Natural killer cell (primary cell): ENCODE measurements around the gene TSR2. TPM values are rescaled to one million over a fixed set of nuclear protein-coding genes. Genes with fewer than 3 reads are reported as not detected.

Source experiments
- ATAC-seq, 3 donors: fragments of 150-1000 bp in 2 of 3; fragments of 200-7000 bp in 1 of 3; cut with Tn5 transposase; 1 replicate in 1 of 3; 2 replicates in 2 of 3; pipeline ENCODE4 v1.10.0; 2021; ENCODE audit warnings: mild to moderate bottlenecking in 2 of 3, moderate library complexity in 2 of 3
- DNase-seq, 2 donors: peaks; one replicate each; pipeline versions ENCODE4 v3.0.0 to v3.0.0-alpha.2; 2013 to 2021; ENCODE audit warnings: mixed read lengths in 1 of 2
- H3K27ac ChIP-seq: one replicate; pipeline ENCODE4 v1.5.1; 2013; ENCODE audit warnings: mild to moderate bottlenecking, low read length
- H3K27me3 ChIP-seq: one replicate; pipeline ENCODE4 v1.6.1; 2013; ENCODE audit warnings: low read length; ENCODE audit not compliant: control insufficient read depth, insufficient read depth
- H3K36me3 ChIP-seq: one replicate; pipeline ENCODE4 v1.6.1; 2013; ENCODE audit warnings: low read length; ENCODE audit not compliant: control insufficient read depth, insufficient read depth
- H3K4me1 ChIP-seq: one replicate; pipeline ENCODE4 v1.6.1; 2013; ENCODE audit warnings: low read length; ENCODE audit not compliant: control insufficient read depth, insufficient read depth
- H3K4me3 ChIP-seq: one replicate; pipeline ENCODE4 v1.5.1; 2013; ENCODE audit warnings: low read length
- H3K9me3 ChIP-seq: one replicate; pipeline ENCODE4 v1.6.1; 2013; ENCODE audit warnings: low read length; ENCODE audit not compliant: control insufficient read depth, insufficient read depth
- H3K27ac Mint-ChIP-seq, 2 donors: one replicate each; pipeline ENCODE4 v1.8.0; 2022; ENCODE audit warnings: mild to moderate bottlenecking in 2 of 2, mixed read lengths in 2 of 2, moderate library complexity in 1 of 2
- H3K27me3 Mint-ChIP-seq, 2 donors: one replicate each; pipeline ENCODE4 v1.8.0; 2022; ENCODE audit warnings: low read depth in 2 of 2, mixed read lengths in 2 of 2
- H3K36me3 Mint-ChIP-seq: one replicate; pipeline ENCODE4 v1.8.0; 2022; ENCODE audit warnings: mixed read lengths
- H3K4me1 Mint-ChIP-seq, 2 donors: one replicate each; pipeline ENCODE4 v1.8.0; 2022; ENCODE audit warnings: mixed read lengths in 2 of 2
- H3K4me3 Mint-ChIP-seq: one replicate; pipeline ENCODE4 v1.8.0; 2022; ENCODE audit warnings: mild to moderate bottlenecking, moderate library complexity, mixed read lengths
- H3K9me3 Mint-ChIP-seq, 2 donors: one replicate each; pipeline ENCODE4 v1.8.0; 2022; ENCODE audit warnings: mixed read lengths in 2 of 2
- WGBS: methylation state at CpG from one replicate; pipeline ENCODE4 v1.1.7; 2013; ENCODE audit warnings: missing lambda C conversion rate; ENCODE audit not compliant: insufficient coverage; 5-methylcytosine and 5-hydroxymethylcytosine counted together
- intact Hi-C: fragments of 100-400 bp; cut with micrococcal nuclease; formaldehyde crosslinking; loops from one replicate; pipeline ENCODE4 v1.14.2; 2022
- total RNA-seq, 4 donors: library from RNA; stranded (reverse); fragments of 120-200 nt in 1 of 4; gene quantifications; one replicate each; pipeline versions ENCODE4 v1.2.3 to v1.2.4, GENCODE V29; 2013 to 2022
- TF ChIP-seq, protein P1 (sequence below): fragments of 200-600 bp; IDR thresholded peaks from one replicate; pipeline ENCODE4 v1.8.0; 2022; ENCODE audit warnings: antibody characterized with exemption

Gene TSR2, protein sequence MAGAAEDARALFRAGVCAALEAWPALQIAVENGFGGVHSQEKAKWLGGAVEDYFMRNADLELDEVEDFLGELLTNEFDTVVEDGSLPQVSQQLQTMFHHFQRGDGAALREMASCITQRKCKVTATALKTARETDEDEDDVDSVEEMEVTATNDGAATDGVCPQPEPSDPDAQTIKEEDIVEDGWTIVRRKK
- 10 to 100 TPM; 39.0 to 40.4 (median 40.0) TPM for total RNA-seq
- 32.0 TPM for total RNA-seq (2013)

DNA sequence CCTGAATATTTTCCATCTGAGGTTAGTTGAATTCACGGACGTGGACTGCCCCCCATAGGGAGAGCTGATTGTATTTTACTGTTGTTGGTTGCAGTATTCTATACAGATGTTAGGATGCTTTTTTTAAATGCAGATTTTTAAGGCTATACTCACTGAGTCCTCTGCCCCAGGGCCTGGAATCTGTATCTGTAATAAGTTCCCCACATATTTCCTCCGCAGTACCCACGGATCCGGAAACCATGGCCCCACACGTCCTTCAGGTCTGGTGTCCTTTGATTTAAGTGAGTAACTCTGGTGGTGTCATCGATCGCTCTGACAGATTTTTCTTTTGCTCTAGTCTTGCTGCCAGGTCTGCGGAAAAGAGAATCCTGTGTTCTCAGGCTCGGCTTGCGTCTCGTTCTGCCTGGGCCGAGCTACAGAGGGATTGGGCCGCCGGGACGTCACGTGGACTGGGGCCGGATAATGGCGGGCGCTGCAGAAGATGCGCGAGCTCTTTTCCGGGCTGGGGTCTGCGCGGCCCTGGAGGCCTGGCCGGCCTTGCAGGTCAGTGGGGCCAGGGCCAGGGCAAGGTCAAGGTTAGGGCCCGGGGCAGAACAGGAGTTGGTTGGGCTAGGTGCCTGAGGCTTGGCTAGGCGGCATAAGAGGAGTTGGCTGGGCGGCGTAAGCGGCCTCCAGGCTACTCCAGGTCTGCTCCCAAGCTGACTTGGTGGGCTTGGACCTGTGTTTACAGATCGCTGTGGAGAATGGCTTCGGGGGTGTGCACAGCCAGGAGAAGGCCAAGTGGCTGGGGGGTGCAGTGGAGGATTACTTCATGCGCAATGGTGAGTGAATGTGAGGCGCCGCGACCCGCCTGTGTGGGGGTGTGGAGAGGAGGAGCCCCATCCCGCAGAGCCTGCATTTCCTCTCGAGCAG is at the start of gene TSR2:
Gene TSR2, plus strand, starts transcription at position 445 of the 912 bp plus-strand sequence. Its CDS starts 18 bp downstream, at position 463.
- peak; percentile 95 to 99 (median 97) for ATAC-seq
- H3K27me3 Mint-ChIP-seq = peaks cover 3 to 16% of the 10 kb centered on the region in 2 donors

DNA sequence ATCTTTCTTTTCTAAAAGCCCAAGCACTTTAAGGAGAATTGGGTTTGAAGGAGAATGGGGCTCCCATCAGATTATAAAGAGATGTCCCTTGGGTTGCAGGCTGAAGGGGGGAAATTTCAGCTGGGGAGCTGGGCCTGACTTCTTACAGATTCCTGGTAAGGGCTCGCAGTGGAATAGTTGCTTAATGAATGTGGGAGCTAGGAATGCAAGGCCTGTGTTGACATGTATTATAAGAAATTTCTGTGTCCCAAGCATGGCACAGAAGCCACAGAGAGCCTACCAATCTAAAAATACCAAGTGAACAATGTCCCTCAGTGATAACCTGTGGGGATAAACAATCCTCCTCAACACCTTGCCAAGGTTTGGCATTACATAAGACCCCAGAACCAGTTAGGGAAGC is 43.1 kb upstream of the TSR2 start:
- Mint-ChIP-seq H3K9me3 (no peaks in the 10 kb centered on the region), H3K36me3 (no peaks in the 10 kb centered on the region), H3K4me3 (no peak overlapping the region), H3K27me3 (peaks cover 8 to 9% of the 10 kb centered on the region in 2 donors), H3K4me1 (no peaks in the 10 kb centered on the region), H3K27ac (no peak overlapping the region)
- Histone ChIP-seq H3K27ac (no peak overlapping the region), H3K36me3 (no peaks in the 10 kb centered on the region), H3K4me1 (no peaks in the 10 kb centered on the region), H3K9me3 (no peaks in the 10 kb centered on the region), H3K27me3 (no peaks in the 10 kb centered on the region), H3K4me3 (no peak overlapping the region)
- DNase-seq (no peak), ATAC-seq (no peak)
- intact Hi-C loops = no loop called here
- TF ChIP-seq, protein P1, sequence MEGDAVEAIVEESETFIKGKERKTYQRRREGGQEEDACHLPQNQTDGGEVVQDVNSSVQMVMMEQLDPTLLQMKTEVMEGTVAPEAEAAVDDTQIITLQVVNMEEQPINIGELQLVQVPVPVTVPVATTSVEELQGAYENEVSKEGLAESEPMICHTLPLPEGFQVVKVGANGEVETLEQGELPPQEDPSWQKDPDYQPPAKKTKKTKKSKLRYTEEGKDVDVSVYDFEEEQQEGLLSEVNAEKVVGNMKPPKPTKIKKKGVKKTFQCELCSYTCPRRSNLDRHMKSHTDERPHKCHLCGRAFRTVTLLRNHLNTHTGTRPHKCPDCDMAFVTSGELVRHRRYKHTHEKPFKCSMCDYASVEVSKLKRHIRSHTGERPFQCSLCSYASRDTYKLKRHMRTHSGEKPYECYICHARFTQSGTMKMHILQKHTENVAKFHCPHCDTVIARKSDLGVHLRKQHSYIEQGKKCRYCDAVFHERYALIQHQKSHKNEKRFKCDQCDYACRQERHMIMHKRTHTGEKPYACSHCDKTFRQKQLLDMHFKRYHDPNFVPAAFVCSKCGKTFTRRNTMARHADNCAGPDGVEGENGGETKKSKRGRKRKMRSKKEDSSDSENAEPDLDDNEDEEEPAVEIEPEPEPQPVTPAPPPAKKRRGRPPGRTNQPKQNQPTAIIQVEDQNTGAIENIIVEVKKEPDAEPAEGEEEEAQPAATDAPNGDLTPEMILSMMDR = no peak
- 90% methylated on average over 1 of the region's 1 CpG for WGBS

More for the DNA sequence above, at the start of gene TSR2:
- Histone ChIP-seq H3K9me3 (no peaks in the 10 kb centered on the region), H3K36me3 (peaks cover 5% of the 10 kb centered on the region), H3K27ac (peak within 1 kb of the TSS; percentile 73), H3K4me3 (peak within 1 kb of the TSS; percentile 99), H3K27me3 (no peaks in the 10 kb centered on the region), H3K4me1 (peaks cover 20% of the 10 kb centered on the region)
- intact Hi-C loops = loop anchor here (1.0 to 10.0 kb wide), 4 partner anchors 85 to 721 kb away; partner anchors contain the start of gene PHF8
- Mint-ChIP-seq H3K36me3 (no peaks in the 10 kb centered on the region), H3K4me3 (peak within 1 kb of the TSS; percentile 99), H3K9me3 (no peaks in the 10 kb centered on the region), H3K27ac (peak within 1 kb of the TSS; percentile 87 to 99), H3K4me1 (peaks cover 14 to 37% of the 10 kb centered on the region in 2 donors)
- peak; percentile 75 to 87 for DNase-seq
- TF ChIP-seq, protein P1 = no peak
- WGBS = under 1% methylated on average over 39 of the region's 40 CpGs

DNA sequence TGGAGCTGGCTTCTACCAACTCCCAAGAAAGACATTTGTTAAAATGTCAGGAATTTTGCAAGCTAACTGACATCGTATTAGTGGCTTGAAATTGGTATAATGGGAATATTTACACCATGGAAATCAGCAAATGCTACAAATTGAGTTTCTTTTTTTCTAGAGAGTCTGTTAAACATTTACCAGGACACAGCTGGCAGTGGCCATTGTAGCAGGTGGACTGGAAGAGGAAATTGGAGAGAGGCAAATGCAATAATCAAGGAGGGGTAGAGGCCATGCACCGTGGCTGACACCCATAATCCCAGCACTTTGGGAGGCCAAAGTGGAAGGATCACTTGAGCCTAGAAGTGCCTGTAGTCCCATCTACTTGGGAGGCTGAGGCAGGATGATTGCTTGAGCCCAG is 32.9 kb upstream of the TSR2 start:
- Mint-ChIP-seq H3K4me3 (no peak overlapping the region), H3K9me3 (no peaks in the 10 kb centered on the region), H3K36me3 (no peaks in the 10 kb centered on the region), H3K4me1 (peaks cover 4 to 15% of the 10 kb centered on the region in 2 donors), H3K27me3 (peaks cover 21 to 38% of the 10 kb centered on the region in 2 donors), H3K27ac (no peak overlapping the region)
- peaks cover 13% of the 10 kb centered on the region for H3K27me3 ChIP-seq
- H3K4me3 ChIP-seq = no peak overlapping the region
- no peaks in the 10 kb centered on the region for H3K36me3 ChIP-seq
- DNase-seq (no peak), ATAC-seq (no peak)
- WGBS = 91% methylated on average over 2 of the region's 2 CpGs
- peaks cover 11% of the 10 kb centered on the region for H3K4me1 ChIP-seq
- TF ChIP-seq, protein P1 = no peak
- intact Hi-C loops = no loop called here
- H3K27ac ChIP-seq = no peak overlapping the region
- no peaks in the 10 kb centered on the region for H3K9me3 ChIP-seq
